NCI-H748 treated with DMSO at 0.1 percent for 48 hours (cell line): ENCODE data around the gene RREB1.
"Not testable (repeated sequence)": the region's sequence is repeated elsewhere in the genome, so short reads cannot be mapped to it uniquely, and the experiment has no call there.

Experiments
- DNase-seq: peaks from one replicate; lab custom pipeline; 2025; lab: John Stamatoyannopoulos, UW

Gene RREB1

GRCh38 chr6:7263519-7263805, 155.7 kb downstream of the RREB1 start:
- DNase-seq = not testable (repeated sequence)

- DNase-seq = no peak
Observed at GRCh38 chr6:7264041-7264440, 156.3 kb downstream of the RREB1 start.

GRCh38 chr6:7264686-7265384, 157.1 kb downstream of the RREB1 start:
- DNase-seq = no peak

GRCh38 chr6:7265385-7265726, 157.6 kb downstream of the RREB1 start:
- not testable (repeated sequence) for DNase-seq

- DNase-seq = no peak
Observed at GRCh38 chr6:7267071-7267465, 159.3 kb downstream of the RREB1 start.

GRCh38 chr6:7267466-7268091, 159.8 kb downstream of the RREB1 start:
- no peak for DNase-seq

- no peak for DNase-seq
Observed at GRCh38 chr6:7268362-7268761, 160.6 kb downstream of the RREB1 start.

GRCh38 chr6:7268816-7269555, 161.2 kb downstream of the RREB1 start:
- DNase-seq = no peak

GRCh38 chr6:7269816-7270215, 162.1 kb downstream of the RREB1 start:
- no peak for DNase-seq

- DNase-seq = no peak
Observed at GRCh38 chr6:7270320-7271204, 162.8 kb downstream of the RREB1 start.

GRCh38 chr6:7271205-7271534, 163.4 kb downstream of the RREB1 start:
- DNase-seq = no peak

GRCh38 chr6:7273709-7274108, 165.9 kb downstream of the RREB1 start:
- no peak for DNase-seq

GRCh38 chr6:7274525-7274924, 166.8 kb downstream of the RREB1 start:
- DNase-seq = not testable (repeated sequence)

- no peak for DNase-seq
Observed at GRCh38 chr6:7276199-7276524, 168.4 kb downstream of the RREB1 start.

GRCh38 chr6:7282097-7282906, 174.5 kb downstream of the RREB1 start:
- DNase-seq = no peak

- DNase-seq = no peak
Observed at GRCh38 chr6:7283676-7284075, 175.9 kb downstream of the RREB1 start.

GRCh38 chr6:7285416-7285815, 177.7 kb downstream of the RREB1 start:
- DNase-seq = no peak

GRCh38 chr6:7290079-7290478, 182.3 kb downstream of the RREB1 start:
- DNase-seq = no peak

- DNase-seq = no peak
Observed at GRCh38 chr6:7292596-7293255, 185.0 kb downstream of the RREB1 start.

GRCh38 chr6:7295916-7296315, 188.2 kb downstream of the RREB1 start:
- DNase-seq = no peak

- DNase-seq = no peak
Observed at GRCh38 chr6:7296602-7297001, 188.8 kb downstream of the RREB1 start.
